ENCODE results near the gene STBD1. TPM values are rescaled to one million over a fixed set of nuclear protein-coding genes. Genes with fewer than 3 reads are reported as not detected.

The STBD1 gene
- total RNA-seq, 1 donor from 2014 or later, result 24.3 TPM

- no peak overlapping the region for H3K27ac ChIP-seq (replicated peaks)
- no peaks in the 10 kb centered on the region for H3K27me3 ChIP-seq (ENCODE audit: low read depth)
- intact Hi-C loops (cut with micrococcal nuclease), result no loop called here
- H3K4me3 ChIP-seq, result no peak overlapping the region
- H3K4me1 ChIP-seq, result peaks cover 22% of the 10 kb centered on the region
- no peaks in the 10 kb centered on the region for H3K36me3 ChIP-seq
- no peak for TF ChIP-seq CTCF (IDR thresholded peaks at IDR 0.05; ENCODE audit: borderline replicate concordance)
- DNase-seq, result no peak
- peaks cover 21% of the 10 kb centered on the region for H3K9me3 ChIP-seq (replicated peaks)
Observed at GRCh38 chr4:76300012-76300411, 6.5 kb upstream of the STBD1 start.

GRCh38 chr4:76301068-76301774, 5.3 kb upstream of the STBD1 start:
- H3K27ac ChIP-seq (replicated peaks), result peak overlapping the region; percentile 74
- intact Hi-C loops (cut with micrococcal nuclease), result no loop called here

GRCh38 chr4:76301775-76302162, 4.8 kb upstream of the STBD1 start:
- Histone ChIP-seq H3K27me3 (ENCODE audit: low read depth) (peaks cover 4% of the 10 kb centered on the region), H3K4me1 (peaks cover 38% of the 10 kb centered on the region), H3K4me3 (no peak overlapping the region), H3K36me3 (no peaks in the 10 kb centered on the region), H3K9me3 (replicated peaks) (peaks cover 14% of the 10 kb centered on the region), H3K27ac (replicated peaks) (peak overlapping the region; percentile 74)
- no peak for DNase-seq
- no peak for TF ChIP-seq CTCF (IDR thresholded peaks at IDR 0.05; ENCODE audit: borderline replicate concordance)
- intact Hi-C loops (cut with micrococcal nuclease), result no loop called here

More at GRCh38 chr4:76301068-76301774, 5.3 kb upstream of the STBD1 start:
- no peak overlapping the region for H3K4me3 ChIP-seq
- peaks cover 32% of the 10 kb centered on the region for H3K4me1 ChIP-seq
- no peaks in the 10 kb centered on the region for H3K27me3 ChIP-seq (ENCODE audit: low read depth)
- H3K9me3 ChIP-seq (replicated peaks), result peaks cover 20% of the 10 kb centered on the region
- TF ChIP-seq CTCF (IDR thresholded peaks at IDR 0.05; ENCODE audit: borderline replicate concordance), result no peak
- H3K36me3 ChIP-seq, result no peaks in the 10 kb centered on the region
- DNase-seq, result no peak

GRCh38 chr4:76302826-76303438, 3.6 kb upstream of the STBD1 start:
- no peak for DNase-seq
- H3K36me3 ChIP-seq, result no peaks in the 10 kb centered on the region
- H3K4me1 ChIP-seq, result peaks cover 47% of the 10 kb centered on the region
- no peak overlapping the region for H3K27ac ChIP-seq (replicated peaks)
- intact Hi-C loops (cut with micrococcal nuclease), result no loop called here
- peaks cover 6% of the 10 kb centered on the region for H3K27me3 ChIP-seq (ENCODE audit: low read depth)
- no peak overlapping the region for H3K4me3 ChIP-seq
- TF ChIP-seq CTCF (IDR thresholded peaks at IDR 0.05; ENCODE audit: borderline replicate concordance), result no peak
- H3K9me3 ChIP-seq (replicated peaks), result peaks cover 8% of the 10 kb centered on the region

GRCh38 chr4:76305033-76305687, 1.4 kb upstream of the STBD1 start:
- peaks cover 12% of the 10 kb centered on the region for H3K36me3 ChIP-seq
- peak overlapping the region; percentile 83 for H3K4me3 ChIP-seq
- no peak for TF ChIP-seq CTCF (IDR thresholded peaks at IDR 0.05; ENCODE audit: borderline replicate concordance)
- intact Hi-C loops (cut with micrococcal nuclease), result no loop called here
- DNase-seq, result no peak
- no peak overlapping the region for H3K27ac ChIP-seq (replicated peaks)
- H3K27me3 ChIP-seq (ENCODE audit: low read depth), result peaks cover 6% of the 10 kb centered on the region
- H3K4me1 ChIP-seq, result peaks cover 59% of the 10 kb centered on the region
- H3K9me3 ChIP-seq (replicated peaks), result no peaks in the 10 kb centered on the region
